GM18519 (cell line): ENCODE results near the gene TAS2R9.
"Not testable (repeated sequence)": the region's sequence is repeated elsewhere in the genome, so short reads cannot be mapped to it uniquely, and the experiment has no call there.

Source experiments
- ATAC-seq: cut with Tn5 transposase; IDR thresholded peaks from one replicate; pipeline ENCODE4 v1.9.1; 2021; ENCODE audit warnings: mild to moderate bottlenecking, moderate library complexity; ENCODE audit not compliant: unreplicated experiment, low FRiP score

The TAS2R9 gene

GRCh38 chr12:10810068-10810467 lies at the start of gene TAS2R9:
Gene TAS2R9, minus strand, starts transcription at chr12:10810168. Its CDS starts 93 bp downstream, at chr12:10810075.
- no peak for ATAC-seq

GRCh38 chr12:10855807-10856206 lies 45.8 kb upstream of the TAS2R9 start:
- ATAC-seq = no peak

GRCh38 chr12:10853776-10854175 lies 43.8 kb upstream of the TAS2R9 start:
- no peak for ATAC-seq

GRCh38 chr12:10851243-10851858 lies 41.4 kb upstream of the TAS2R9 start:
- ATAC-seq = no peak

- no peak for ATAC-seq
Observed at GRCh38 chr12:10849425-10849878, 39.5 kb upstream of the TAS2R9 start, which contains the start of gene PRR4. Gene PRR4, minus strand, starts transcription at chr12:10849475. Its CDS starts 38 bp downstream, at chr12:10849437.

DNA sequence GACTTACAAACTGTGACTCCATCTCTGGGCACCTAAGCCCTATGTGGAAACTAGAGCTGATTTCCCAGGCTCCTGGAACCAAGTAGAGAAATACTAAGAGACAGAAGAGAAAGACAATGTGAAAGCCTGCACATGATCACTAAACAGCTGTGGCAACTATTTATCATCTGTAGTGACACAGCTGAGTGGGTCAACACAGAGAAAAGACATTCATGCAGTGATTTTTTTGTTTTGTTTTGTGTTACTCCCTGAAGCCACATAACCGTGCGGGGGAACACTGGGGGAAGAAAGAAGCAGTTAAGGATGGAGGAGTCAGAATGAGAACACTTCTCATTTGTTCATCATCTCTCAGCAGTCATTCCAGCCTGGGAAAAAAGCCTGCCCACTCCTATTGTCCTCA lies 37.8 kb upstream of the TAS2R9 start:
- no peak for ATAC-seq

DNA sequence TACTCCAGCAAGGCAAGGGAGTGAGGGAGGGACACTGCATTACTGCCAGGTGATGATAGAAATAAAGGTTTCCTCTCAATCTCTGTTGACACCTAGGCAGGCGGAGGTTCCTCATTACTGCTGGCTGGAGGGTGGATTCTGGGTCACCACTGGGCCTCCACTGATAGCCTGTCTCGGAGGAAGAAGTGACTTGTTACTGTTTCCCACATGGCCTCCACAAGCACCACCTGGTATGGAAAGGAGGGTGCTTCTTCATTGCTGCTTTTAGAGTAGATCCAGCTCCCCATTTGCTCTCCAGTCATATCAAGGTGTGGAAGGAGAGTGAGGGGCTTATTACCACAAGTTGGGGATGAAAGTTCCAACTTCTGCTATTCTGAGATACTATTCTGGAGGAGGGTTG lies 32.9 kb upstream of the TAS2R9 start:
- ATAC-seq = no peak

DNA sequence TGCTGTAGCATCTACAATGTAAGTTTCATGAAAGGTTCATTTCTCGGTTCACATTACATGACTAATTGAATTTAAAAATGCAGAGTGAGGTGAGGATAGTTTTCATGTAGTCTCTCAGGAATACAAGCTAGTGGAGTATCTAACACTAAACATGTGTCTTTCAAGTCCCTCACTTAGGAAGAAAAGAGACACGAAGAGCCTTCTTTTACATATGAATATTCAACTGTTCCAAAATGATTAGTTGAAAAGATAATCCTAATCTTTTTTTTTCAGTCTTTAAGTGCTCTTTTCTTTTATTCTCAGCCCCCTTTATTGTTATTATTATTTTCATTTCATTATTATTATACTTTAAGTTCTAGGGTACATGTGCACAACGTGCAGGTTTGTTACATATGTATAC lies 28.5 kb upstream of the TAS2R9 start:
- no peak for ATAC-seq

DNA sequence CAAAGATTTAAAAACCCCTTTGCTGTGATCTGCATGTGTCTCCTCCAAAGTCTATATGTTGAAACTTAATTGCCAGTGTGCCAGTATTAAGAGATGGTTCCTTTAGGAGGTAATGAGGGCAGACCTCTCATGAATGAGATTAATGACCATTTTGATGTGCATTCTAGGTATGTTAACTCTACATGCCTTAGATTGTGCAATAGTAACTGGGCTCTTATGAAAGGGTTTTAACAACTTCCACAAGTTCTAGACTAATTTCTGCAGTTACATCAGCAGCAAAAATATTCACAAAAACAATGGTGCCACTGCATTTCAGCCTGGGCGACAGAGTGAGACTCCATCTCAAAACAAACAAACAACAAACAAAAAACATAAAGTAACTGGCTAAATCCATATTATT lies 20.0 kb upstream of the TAS2R9 start:
- no peak for ATAC-seq

- ATAC-seq = no peak
Observed at GRCh38 chr12:10826258-10826657, 16.3 kb upstream of the TAS2R9 start, which contains the start of gene TAS2R10. Gene TAS2R10, minus strand, starts transcription at chr12:10826358. Its CDS starts 89 bp downstream, at chr12:10826269.

DNA sequence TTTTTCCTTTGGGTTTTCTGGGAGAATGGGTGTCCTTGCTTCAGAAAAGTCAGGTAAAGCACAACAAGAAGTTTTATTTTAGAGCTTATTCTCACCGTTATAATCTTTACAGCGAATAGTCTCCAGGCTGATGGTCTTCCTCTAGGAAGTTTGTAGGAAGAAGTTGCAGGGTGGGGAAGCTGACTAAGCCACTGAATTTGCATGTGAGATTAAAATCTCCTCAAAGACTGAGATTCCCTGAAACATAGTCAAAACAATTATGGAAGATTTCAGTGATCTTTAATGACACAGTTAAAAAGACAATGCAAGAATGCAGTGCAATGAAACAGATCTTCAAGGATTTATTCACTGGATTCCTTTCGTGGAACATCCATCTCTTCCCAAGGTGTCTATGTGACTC lies 15.0 kb upstream of the TAS2R9 start:
- no peak for ATAC-seq

DNA sequence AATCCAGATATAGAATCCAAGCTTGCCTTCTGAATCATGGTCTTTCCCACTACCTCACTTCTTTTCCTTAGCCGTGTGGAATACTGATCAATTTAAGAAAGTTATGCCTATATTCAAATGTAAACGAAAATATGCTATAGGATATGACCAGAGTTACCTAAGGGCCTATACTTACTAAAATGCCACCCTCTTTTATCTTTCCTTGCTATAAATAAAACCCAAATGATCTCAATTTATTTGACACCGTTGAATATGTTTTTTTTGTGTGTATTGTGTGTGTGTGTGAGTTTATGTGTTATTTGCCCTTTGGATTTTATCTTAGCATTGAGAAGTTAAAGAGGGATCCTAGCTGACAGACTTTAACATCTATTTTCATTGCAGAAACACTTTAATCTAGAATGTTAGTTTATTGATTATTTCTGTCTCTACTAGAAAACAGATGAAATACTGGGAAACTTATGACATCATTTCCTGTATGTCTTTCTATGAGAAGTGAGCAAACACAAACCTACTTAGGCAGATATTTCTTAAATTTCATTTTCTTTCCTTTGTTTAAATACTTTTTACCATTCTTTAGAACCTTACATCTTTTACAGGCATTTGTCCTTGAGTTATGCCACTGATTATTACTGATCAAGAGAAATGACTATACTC lies 2.0 kb upstream of the TAS2R9 start:
- ATAC-seq = no peak

GRCh38 chr12:10807186-10807585 lies 2.8 kb downstream of the TAS2R9 start, which contains the start of gene TAS2R8:
Gene TAS2R8, minus strand, starts transcription at chr12:10807286. Its CDS starts 306 bp downstream, at chr12:10806980.
- ATAC-seq = no peak

GRCh38 chr12:10802587-10802986 lies 7.4 kb downstream of the TAS2R9 start, which contains the start of gene TAS2R7:
Gene TAS2R7, minus strand, starts transcription at chr12:10802627. Its CDS starts 57 bp downstream, at chr12:10802570.
- ATAC-seq = no peak

GRCh38 chr12:10801741-10802140 lies 8.2 kb downstream of the TAS2R9 start:
- no peak for ATAC-seq

GRCh38 chr12:10794222-10794621 lies 15.7 kb downstream of the TAS2R9 start:
- ATAC-seq = no peak

GRCh38 chr12:10791769-10792168 lies 18.2 kb downstream of the TAS2R9 start:
- not testable (repeated sequence) for ATAC-seq

DNA sequence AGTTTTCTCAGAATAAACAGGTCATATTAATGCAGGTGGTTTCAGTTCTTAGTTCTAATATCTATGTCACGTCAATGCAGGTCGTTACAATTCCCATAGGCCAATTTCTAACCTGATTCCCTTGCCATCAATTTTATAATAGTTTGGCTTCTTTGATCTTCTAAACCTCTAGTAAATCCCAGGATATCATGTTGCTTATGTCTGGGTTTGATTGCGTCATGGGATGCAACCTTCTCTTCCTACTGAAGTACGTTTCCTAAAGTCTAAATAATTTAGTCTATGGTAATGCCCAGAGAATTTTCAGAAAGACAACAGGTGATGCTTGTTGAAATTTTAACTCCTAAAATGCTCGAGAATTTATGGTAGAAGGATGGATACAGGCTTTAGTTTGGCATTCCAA lies 26.7 kb downstream of the TAS2R9 start:
- ATAC-seq = no peak

GRCh38 chr12:10779103-10779502 lies 30.9 kb downstream of the TAS2R9 start:
- no peak for ATAC-seq

DNA sequence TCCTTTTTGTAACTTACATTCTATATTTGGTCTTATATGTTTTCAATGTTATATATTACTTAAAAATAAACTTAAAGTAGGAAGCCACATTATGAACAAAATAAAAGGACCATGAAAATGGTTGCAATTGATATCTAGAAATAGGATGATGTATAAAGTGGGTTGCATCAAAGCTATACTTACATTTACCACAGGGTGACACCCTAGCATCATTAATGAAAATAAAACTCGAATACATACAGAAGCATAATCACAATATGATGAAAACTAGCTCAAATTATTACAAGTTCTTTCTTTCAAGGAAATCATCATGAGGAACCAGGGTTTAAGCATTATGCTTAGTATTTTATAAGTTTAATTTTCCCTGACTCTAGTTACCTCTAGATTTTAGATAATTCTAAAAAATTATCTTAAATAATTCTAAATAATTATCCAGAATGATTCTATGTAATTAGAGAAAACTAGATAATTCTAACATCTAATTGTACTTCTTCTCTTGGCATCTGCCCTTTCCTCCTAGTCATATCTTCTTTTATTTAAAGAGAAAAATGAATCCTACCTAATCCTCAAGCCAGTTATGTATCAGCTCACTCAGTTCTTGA lies 38.7 kb downstream of the TAS2R9 start:
- no peak for ATAC-seq

DNA sequence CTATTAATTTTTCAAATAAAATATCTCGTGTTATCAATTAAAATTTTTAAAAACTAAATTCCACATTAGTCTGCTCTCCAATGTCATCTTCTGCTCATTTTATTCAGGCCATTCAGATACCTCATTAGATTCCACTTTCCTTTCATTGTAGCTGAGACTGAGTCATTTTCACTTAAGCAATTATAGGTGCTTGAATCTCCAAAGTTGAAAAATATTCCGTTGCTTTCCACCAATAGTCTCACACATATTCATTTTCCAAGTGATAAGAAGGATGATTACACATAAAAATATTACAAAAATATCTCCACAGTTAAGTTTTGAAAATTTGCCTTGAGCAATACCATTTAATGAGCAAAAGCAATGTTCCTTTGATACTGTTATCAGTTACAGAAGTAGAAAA lies 50.3 kb downstream of the TAS2R9 start:
- ATAC-seq = no peak
